Measurements from ENCODE around the gene DNAJC22.
"Not testable (repeated sequence)": the region's sequence is repeated elsewhere in the genome, so short reads cannot be mapped to it uniquely, and the experiment has no call there.

DNAJC22 gene

DNA sequence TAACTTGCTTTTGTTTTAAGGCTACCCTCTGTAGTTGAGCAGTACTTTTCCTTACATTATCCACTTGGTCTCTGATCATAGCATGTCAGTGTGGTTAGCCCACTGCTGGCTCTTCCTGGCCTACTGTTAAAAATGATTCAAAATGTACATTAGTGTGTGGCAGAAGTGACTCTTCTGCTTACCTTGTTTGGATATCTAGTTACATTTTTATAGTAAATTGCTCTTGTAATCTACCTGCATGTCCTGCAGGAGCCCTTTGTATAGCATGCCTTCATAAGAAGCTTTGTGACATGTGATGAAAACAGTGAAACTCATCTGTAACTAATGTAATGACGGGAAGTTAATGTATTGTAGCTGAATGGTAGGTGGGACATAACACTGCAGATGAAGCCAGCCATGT lies 28.7 kb downstream of the DNAJC22 start:
- DNase-seq (ENCODE audit: low spot score), result no peak

DNA sequence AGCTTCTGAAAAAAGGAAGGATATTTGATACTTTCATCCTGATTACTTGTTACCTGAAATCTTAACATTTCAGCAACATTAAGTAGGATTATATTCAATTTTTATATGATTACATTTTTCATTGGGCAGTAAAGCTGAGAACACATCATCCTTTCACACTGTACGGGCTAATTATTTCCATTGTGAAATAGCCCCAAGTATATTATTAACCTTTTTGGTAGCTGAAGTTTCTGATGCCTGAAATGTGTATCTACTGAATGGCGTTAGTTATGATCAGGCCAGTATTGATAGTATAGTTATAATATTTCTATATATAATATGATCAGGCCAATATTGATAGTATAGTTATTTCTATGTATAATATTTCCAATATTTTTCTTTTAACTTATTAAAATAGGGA lies 30.7 kb downstream of the DNAJC22 start:
- no peak for DNase-seq (ENCODE audit: low spot score)

DNA sequence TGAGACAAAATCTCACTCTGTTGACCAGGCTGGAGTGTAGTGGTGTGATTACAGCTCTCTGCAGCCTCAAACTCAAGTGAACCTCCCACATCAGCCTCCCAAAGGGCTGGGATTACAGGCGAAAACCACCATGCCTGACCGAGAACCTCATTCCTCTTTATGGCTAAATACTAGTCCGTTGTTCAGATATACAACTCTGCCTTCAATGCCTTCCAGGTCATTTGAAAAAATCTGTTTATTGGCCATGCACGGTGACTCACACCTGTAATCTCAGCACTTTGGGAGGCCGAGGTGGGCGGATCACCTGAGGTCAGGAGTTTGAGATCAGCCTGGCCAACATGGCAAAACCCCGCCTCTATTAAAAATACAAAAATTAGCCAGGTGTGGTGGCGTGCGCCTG lies 33.5 kb downstream of the DNAJC22 start:
- DNase-seq (ENCODE audit: low spot score), result not testable (repeated sequence)

DNA sequence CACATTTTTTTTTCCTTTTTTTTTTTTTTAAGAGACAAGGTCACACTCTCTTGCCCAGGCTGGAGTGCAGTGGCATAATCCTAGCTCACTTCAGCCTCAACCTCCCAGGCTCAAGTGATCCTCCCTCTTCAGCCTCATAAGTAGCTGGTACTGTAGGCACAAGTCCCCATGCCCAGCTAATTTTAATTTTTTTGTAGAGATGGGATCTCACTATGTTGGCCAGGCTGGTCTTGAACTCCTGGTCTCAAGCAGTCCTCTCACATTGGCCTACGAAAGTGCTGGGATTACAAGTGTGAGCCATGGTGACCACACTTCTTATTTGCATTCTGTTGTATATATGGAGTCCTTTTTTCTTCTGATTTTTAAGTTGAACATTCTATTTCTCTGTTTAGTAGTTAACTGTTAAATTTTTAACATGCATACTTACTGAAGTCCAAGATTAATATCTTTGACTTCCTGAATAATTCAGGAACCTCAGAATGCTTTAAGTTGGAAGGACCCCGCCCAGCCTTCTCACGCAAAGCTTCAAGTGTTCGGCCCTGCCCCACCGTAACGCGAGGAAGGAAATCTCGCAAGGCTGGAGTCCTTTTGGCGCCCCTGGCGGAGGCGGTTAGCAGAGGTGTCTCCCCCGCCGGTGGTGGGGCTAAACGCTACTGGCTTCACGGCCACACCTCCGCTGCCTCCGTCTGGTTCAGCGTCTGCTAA lies 42.1 kb downstream of the DNAJC22 start:
- no peak for DNase-seq (ENCODE audit: low spot score)

DNA sequence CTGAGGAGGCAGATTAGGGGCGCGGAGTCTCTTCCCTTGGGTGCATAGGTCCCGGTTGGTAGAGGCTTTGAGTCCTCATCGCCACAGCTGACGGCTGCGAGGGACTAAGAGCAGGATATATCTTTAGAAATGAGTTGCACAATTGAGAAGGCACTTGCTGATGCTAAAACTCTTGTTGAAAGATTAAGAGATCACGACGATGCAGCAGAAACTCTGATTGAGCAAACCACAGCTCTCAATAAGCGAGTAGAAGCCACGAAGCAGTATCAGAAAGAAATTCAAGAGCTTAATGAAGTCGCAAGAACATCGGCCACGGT lies 42.7 kb downstream of the DNAJC22 start:
- DNase-seq (ENCODE audit: low spot score), result no peak

DNA sequence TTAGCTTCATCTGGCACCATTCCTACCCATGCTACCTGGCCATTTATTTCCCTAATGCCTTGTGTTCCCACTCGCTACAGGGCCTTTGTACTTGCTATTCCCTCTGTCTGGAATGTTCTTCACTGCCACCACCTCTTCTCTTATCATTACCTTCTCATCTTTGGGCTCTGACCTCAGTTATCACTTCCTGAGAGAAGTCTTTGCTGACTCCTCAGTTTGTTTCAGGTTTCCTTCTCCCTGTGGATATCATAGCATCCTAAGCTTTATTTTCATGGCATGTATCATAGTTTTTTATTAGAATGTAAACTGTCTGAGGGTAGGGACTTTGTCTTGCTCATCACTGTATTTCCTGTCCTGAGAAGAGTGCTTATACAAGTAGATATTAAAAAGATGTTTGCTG lies 50.3 kb downstream of the DNAJC22 start:
- DNase-seq (ENCODE audit: low spot score), result no peak

DNA sequence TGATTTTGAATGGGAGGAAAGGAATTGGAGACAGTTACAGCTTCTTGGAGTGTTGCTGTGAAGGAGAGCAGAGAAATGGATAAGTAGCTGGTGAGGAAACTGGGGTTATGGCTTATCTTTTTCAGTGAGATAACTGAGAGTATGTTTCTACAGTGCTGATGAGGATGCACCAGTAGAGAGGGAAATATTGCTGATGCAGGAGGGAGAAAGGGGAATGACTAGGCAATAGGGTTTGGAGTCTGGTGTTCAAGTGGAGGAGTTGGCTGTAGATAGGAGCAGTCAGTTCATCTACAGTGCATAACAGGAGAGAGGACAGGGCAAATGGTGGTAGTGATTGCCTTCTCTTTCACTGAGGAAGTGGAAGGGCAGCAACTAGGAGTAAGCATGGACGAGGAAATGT lies 53.6 kb downstream of the DNAJC22 start:
- DNase-seq (ENCODE audit: low spot score), result no peak

Measured in RKO (cell line).